GM18907 (cell line): ENCODE measurements around the gene RBM19.
"Not testable (repeated sequence)": the region's sequence is repeated elsewhere in the genome, so short reads cannot be mapped to it uniquely, and the experiment has no call there.

Source experiments
- ATAC-seq: cut with Tn5 transposase; IDR thresholded peaks from one replicate; pipeline ENCODE4 v1.9.1; 2021; ENCODE audit warnings: mild to moderate bottlenecking, moderate library complexity; ENCODE audit not compliant: unreplicated experiment

RBM19 gene

DNA sequence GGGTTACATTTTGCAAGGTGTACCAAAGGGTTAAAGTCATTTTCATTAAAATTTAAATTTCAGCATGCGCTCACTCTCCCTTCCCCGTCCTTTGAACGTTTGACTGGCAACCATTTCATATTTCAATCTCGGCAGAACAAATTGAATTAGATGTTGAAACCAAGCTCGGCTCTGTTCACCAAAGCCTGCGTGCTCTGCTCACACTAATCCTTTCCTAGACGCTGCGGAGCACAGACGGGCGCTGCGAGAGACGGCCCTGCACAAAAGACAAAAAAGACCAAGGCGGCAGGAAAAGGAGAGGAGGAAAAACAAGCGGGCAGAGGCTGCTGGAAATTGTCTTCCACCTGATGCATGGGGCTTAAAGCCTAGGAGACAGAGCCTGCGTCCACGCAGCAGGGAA, 149.3 kb downstream of the RBM19 start:
- no peak for ATAC-seq

- ATAC-seq, result no peak
Measured at GRCh38 chr12:113815031-113815430, 151.1 kb downstream of the RBM19 start.

DNA sequence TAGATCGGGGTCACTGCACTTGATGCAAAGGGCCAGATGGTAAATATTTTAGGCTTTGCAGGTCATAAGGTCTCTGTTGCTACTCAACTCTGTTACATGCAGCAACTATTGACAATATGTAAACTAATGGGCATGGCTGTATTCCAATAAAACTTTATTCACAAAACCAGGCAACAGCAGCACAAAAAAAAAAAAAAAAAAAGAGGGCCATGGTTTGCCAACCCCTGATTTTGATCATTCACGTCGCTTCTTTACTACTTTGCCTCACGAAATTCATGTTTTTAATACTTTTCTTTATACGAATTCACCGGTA, 152.9 kb downstream of the RBM19 start:
- ATAC-seq, result no peak

DNA sequence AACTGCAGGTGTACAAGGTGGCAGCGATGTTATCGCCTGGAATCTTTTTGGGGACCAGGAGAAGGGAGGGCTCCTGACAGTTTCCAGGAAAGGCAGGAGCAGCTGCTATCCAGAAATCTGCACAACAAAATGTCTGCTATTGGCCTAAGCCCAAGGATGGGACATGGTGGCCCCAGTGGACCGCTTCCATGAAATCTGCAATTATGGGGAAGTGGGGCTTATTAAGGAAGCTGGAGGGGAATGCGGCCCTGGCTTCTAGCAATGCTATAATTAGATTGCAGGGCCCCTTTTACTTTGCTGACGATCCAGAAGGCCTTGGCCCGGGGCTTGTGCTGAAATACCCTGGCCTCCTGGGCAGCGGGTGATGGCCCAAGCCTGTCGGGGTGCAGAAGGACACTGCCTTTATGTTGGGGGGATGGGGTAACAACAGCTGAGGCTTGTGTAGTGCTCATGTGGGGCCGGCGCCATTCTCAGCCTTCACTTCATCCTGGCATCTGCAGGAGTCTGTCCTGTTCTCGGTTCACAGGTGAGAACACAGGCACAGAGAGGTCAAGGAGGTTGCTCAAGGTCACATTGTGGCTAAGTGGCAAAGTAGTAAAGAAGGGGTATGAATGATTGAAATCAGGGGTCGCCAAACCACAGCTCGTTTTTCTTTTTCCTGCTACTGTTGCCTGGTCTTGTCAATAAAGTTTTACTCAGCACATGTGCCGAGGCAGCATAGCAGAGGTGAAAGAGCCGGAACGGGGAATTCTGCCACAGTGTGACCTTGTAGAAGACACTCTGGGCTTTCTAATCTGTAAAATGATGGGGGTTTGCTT, 153.5 kb downstream of the RBM19 start:
- ATAC-seq, result no peak

DNA sequence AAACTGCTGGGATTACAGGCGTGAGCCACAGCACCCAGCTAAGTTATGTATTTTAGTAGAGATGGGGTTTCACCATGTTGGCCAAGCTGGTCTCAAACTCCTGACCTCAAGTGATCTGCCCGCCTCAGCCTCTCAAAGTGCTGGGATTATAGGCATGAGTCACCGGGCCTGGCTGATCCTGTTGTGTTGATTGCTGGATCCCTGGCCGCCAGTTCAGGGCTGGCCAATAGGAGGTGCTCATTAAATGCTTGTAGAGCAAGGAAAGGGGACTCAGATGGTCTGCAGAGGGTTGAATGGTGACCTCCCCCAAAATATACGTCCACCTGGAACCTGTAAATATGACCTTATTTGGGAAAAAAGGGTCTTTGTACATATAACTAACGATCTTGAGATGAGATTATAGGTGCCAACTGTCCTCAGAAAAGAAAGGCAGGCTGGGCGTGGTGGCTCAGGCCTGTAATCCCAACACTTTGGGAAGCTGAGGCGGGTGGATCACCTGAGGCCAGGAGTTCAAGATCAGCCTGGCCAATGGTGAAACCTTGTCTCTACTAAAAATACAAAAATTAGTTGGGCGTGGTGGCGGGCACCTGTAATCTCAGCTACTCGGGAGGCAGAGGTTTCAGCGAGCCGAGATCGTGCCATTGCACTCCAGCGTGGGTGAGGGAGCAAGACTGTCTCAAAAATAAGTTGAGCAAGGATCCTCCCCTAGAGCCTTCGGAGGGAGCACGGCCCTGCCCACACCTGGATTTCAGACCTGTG, 156.5 kb downstream of the RBM19 start:
- ATAC-seq, result not testable (repeated sequence)

- no peak for ATAC-seq
Measured at GRCh38 chr12:113808095-113808951, 157.8 kb downstream of the RBM19 start.

- ATAC-seq, result no peak
Measured at GRCh38 chr12:113805673-113806072, 160.5 kb downstream of the RBM19 start.

DNA sequence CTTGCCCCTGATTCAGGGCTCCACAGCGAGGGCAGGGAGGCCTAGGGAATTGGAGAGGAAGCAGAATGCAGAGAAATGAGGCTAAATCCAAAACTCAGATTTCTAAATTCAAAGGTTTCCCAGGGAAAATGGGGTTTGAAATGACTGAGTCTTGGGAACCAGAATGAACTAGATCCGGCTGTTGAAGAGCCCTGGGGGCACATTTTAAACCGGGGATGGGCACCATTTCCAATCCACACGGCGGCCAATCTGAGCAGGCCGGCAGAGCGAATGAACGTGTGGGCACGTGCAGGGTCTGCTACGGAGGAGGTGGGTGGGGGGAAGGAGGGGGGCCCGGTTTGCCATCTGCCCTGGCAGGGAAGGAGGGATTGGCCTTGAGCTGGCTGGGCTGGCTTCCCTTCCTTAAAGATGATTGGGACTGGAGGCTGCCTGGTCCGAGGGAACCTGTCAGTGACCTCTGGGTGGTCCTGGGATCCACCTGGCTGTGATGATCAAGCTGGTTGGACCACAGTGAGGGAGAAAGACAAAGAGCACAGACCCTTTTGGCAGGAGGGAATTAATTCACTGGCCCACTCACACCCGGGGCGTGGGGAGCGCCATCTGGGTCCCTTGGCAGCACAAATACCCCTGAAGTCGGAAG, 161.0 kb downstream of the RBM19 start:
- no peak for ATAC-seq

DNA sequence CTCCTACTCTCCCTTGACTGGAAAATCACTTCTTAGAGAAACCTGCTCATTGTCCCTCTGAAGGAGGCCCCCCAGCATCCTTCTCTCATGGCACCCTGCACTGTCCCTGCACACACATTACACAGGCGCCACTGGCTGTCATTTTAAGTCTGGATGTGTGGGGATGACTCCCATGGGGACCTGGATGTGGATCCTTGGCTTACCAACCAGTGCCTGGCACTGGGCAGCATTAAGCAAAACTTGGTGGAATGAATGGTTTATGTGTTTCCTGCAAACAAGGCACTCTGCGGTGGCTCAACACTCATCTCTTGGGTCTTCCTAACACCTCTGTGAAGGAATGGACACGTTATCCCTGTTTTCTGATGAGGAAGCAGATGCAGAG, 162.4 kb downstream of the RBM19 start:
- ATAC-seq, result no peak

DNA sequence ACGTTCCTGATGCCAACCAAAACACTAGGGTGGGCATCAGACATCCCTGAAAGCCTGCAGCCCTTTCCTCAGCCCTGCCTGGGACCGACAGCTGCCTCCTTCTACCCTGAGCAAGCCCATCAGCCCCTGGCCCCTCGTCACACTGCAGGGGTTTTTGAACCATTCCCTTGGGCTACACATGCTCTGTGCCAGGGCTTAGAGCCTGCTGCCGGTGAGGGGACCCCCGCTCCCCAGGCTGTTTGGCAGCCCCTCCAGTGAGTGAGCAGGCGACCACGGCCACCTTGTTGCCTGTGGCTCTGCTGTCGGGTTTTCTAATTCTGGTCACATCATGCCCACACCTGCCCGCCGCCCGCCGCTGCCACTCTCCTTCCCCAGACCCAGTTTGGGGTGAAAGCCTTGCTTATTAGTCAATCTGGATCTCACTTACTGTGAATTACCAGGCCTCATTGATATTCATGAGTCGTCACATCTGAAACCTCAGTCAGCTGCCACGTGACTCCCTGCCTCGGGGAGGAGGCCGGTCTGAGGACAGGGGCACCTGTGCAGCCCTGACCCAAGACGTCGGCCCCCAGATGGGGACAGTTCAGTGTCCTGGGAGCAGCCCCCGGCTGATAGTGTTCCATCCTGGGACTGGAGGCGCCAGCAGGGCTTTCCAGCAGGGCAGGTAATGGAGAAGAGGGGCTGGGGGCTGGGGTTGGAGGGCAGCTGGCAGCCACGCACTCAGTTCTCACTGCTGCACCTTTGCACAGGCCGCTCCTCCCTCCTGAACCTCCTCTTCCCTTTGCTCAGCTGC, 163.0 kb downstream of the RBM19 start:
- no peak for ATAC-seq

GRCh38 chr12:113802000-113802749, 163.9 kb downstream of the RBM19 start:
- no peak for ATAC-seq

DNA sequence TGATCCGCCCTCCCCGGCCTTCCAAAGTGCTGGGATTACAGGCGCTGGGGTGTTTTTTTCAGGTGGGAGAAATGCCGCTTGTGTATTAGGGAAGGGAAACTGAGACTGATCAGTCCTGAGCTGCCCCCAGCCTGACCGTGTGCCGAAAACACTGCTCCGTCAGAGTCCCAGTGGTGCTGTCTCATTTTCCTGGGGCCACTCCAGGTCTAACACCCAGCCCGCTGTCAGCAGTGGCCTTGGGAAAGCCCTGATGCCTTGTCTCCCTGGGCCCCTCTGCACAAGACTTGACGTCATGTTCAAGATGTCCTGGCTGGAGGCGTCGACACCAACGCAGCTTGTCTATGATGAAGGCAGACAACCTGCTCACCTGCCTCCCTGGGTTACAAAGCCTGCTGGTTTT, 165.9 kb downstream of the RBM19 start:
- no peak for ATAC-seq

DNA sequence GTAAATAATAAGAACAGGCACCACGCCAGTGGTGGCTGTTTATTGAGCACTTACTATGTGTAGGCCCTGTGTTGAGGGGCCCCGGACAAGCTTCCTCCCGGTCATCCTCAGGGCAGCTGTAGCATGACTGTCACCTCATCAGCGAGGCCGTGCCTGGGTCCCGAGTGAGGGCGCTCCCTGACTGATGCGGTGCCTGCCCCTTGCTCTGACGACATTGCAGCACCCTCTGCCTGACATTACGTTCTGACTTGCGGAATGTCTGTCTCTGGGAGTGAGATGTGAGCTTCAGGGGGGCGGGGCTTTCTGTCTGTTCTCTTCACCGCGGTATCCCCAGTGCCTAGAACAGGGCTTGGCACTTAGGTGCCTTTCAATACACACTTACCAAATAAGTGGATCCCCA, 167.6 kb downstream of the RBM19 start:
- no peak for ATAC-seq

DNA sequence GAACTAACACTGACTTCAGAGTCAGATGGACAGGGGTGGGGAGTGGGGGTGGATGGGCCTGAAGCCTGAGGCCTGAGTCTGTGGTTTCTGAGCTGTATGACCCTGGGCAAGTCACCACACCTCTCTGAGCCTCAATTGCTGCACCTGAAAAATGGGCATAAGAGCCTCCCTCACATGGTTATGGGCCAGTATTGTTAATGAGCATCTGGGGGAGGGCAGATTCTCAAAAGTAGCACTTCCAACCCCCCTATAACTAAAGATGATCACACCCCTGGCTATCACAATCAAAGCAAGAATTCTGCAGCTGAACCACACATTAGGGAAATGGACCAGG, 168.6 kb downstream of the RBM19 start:
- ATAC-seq, result no peak

DNA sequence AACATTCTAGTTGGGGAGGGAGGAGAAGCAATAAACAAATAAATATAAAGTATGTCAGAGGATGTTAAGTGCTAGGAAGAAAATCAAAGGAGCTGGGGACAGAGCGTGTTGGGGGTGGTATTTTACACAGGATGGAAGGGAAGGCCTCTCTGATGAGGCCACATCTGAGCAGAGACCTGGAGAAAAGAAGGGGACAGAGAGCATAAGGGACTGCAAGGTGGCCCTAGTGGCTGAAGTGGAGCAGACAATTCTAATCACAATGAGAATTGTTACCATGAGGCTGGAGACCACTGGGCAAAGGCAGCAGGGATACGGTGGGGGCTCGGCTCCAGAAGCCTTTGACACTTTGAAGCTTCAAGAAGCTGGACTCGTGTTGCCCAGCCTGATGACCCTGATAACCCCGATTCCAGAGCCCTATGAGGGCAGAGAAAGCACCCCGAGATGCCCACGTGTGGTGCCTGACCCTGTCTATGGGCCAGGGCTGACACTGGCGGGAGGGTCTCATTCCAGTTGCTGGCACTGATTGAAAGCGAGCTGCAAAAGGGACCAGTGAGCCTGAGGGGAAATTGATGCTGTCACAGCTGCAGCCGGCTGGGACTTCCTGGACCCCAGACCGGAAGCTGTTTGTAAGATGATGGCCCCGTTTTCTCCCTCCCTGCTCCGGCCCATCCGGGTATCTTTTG, 169.1 kb downstream of the RBM19 start:
- ATAC-seq, result no peak

GRCh38 chr12:113796066-113796827, 169.9 kb downstream of the RBM19 start:
- no peak for ATAC-seq

DNA sequence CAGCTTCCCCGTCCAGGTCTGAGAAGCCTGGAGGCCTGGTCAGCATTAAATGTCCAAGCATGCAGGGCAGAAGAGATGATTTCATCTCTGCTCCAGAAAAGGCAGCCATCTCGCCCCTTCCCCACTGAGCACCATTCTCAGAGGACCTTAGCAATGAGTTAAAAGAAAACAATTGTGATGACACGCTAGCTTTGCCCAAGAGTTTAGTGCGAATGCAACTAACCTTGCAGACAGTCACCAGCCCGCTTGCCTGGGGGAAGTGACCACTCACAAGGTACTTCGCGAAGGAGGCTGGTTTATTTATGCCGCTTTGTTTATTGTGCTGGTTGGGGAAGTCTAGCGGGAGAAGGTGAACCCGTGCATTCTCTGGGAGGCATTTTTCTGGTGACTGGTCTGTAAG, 170.7 kb downstream of the RBM19 start:
- no peak for ATAC-seq

DNA sequence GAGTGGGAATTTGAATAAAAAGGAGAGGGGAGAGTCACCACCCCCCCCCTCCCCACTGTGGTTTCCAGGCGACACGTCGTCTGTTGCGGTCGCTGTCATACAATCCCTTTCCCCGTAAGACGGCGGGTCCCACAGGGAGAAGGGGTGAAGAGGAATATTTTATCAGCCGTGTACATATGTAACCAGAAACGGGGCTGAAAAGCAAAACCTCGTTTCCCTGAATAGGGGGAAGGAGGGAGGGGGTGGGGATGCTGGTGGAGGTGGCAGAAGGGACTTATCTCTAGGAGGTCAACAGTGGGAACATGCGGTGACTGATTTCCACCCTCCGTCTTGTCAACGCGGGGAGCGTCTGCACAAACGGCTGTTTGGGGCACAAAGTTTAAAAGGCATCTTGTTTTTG, 171.4 kb downstream of the RBM19 start:
- no peak for ATAC-seq
